CD4-positive, alpha-beta T cell (primary cell): ENCODE results near the gene IL22. TPM values are rescaled to one million over a fixed set of nuclear protein-coding genes. Genes with fewer than 3 reads are reported as not detected.

ENCODE experiments used
- ATAC-seq: fragments of 200-7000 bp; cut with Tn5 transposase; one replicate; pipeline ENCODE4 v1.10.0; 2022; ENCODE audit warnings: mild to moderate bottlenecking; ENCODE audit not compliant: poor library complexity
- CTCF ChIA-PET: fragments of 350-600 bp; sonication (Branson Sonifier 250); formaldehyde crosslinking; loops from one replicate; lab custom pipeline; 2021; ENCODE audit warnings: antibody characterized with exemption, inconsistent platforms; lab: Charles Lee
- POLR2A ChIA-PET: fragments of 350-600 bp; sonication (Branson Sonifier 250); formaldehyde crosslinking; loops from one replicate; lab custom pipeline; 2021; ENCODE audit warnings: antibody characterized with exemption, inconsistent platforms; lab: Charles Lee
- DNase-seq, 14 experiments: peaks; one replicate each; pipeline ENCODE4 v3.0.0-alpha.2; 2013 to 2020; ENCODE audit warnings: mixed read lengths in 2 of 14
- H3K27ac ChIP-seq, 2 donors: one replicate each; pipeline versions ENCODE4 v1.5.1 to v1.7.0; 2013; ENCODE audit warnings: low read length in 2 of 2, low read depth in 1 of 2, mild to moderate bottlenecking in 1 of 2
- H3K27me3 ChIP-seq, 2 experiments: 1 replicate in 1 of 2; 2 replicates in 1 of 2; pipeline versions ENCODE4 v1.6.1 to v1.7.0; 2013; ENCODE audit warnings: low read length in 2 of 2, control low read depth in 1 of 2, mild to moderate bottlenecking in 1 of 2, moderate library complexity in 1 of 2; ENCODE audit not compliant: insufficient read depth in 2 of 2, control insufficient read depth in 1 of 2
- H3K36me3 ChIP-seq: one replicate; pipeline ENCODE4 v1.6.1; 2013; ENCODE audit warnings: low read length, control low read depth; ENCODE audit not compliant: insufficient read depth
- H3K4me1 ChIP-seq: one replicate; pipeline ENCODE4 v1.6.1; 2013; ENCODE audit warnings: low read length, control low read depth; ENCODE audit not compliant: insufficient read depth
- H3K4me3 ChIP-seq: one replicate; pipeline ENCODE4 v1.5.1; 2013; ENCODE audit warnings: mild to moderate bottlenecking, low read length, moderate library complexity
- H3K9me3 ChIP-seq, 2 experiments: 1 replicate in 1 of 2; 2 replicates in 1 of 2; pipeline versions ENCODE4 v1.6.1 to v1.7.0; 2013; ENCODE audit warnings: low read length in 2 of 2, mild to moderate bottlenecking in 2 of 2, control low read depth in 1 of 2, moderate library complexity in 1 of 2; ENCODE audit not compliant: control insufficient read depth in 1 of 2, insufficient read depth in 1 of 2
- H3K27ac Mint-ChIP-seq: one replicate; pipeline ENCODE4 v1.8.0; 2020; ENCODE audit warnings: mixed read lengths
- H3K27me3 Mint-ChIP-seq: one replicate; pipeline ENCODE4 v1.8.0; 2021; ENCODE audit warnings: mixed read lengths
- H3K36me3 Mint-ChIP-seq: one replicate; pipeline ENCODE4 v1.8.0; 2021; ENCODE audit warnings: low read depth, mixed read lengths
- H3K4me1 Mint-ChIP-seq: one replicate; pipeline ENCODE4 v1.8.0; 2021; ENCODE audit warnings: low read depth, mixed read lengths
- H3K4me3 Mint-ChIP-seq: one replicate; pipeline ENCODE4 v1.8.0; 2020; ENCODE audit warnings: mild to moderate bottlenecking, mixed read lengths
- H3K9me3 Mint-ChIP-seq: one replicate; pipeline ENCODE4 v1.8.0; 2020; ENCODE audit warnings: mixed read lengths
- intact Hi-C, 2 experiments: fragments of 100-400 bp; cut with DNase I in 1 of 2; cut with micrococcal nuclease in 1 of 2; formaldehyde crosslinking; loops; one replicate each; pipeline versions ENCODE4 v1.15.1 to v1.9.0; 2023 to 2025; cut with DNase I, micrococcal nuclease
- total RNA-seq, 174 experiments: library from RNA in 2 of 174; stranded (reverse) in 2 of 174; gene quantifications; one replicate each; pipeline ENCODE4 v1.2.3 and lab custom pipeline; 2021 to 2026
- TF ChIP-seq, protein P1 (sequence below): fragments of 200-600 bp; IDR thresholded peaks from one replicate; pipeline ENCODE4 v1.8.0; 2022; ENCODE audit warnings: antibody characterized with exemption, mild to moderate bottlenecking

The IL22 gene
- total RNA-seq, 2 experiments from 2014 or later, result not detected

DNA sequence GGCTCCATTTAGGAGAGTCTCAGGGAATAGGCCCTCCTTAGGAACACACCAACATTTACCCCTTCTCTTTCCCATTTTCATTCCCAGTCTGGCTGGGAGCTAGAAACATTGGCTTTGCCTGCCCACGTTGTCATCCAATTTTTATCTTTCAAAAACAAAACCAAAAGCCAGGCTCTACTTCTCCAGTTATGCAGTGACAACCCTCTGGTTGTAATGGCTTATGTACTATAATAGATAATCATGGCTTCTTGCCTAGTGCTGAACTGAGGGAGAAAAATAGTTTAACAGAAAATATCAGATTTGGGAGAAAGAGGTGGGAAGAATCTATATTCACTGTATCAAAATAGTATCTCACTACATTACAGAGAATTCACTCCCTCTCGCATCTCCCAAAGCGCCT, 32.1 kb upstream of the IL22 start:
- ChIA-PET POLR2A (no interaction called here), CTCF (interaction anchor here (0.5 kb wide), 1 partner anchor 462 kb away, joined by 3 read pairs; no protein-coding TSS in a partner anchor)
- H3K36me3 ChIP-seq, result no peaks in the 10 kb centered on the region
- no peak overlapping the region for H3K27ac ChIP-seq
- intact Hi-C loops, result no loop called here
- no peaks in the 10 kb centered on the region for H3K9me3 ChIP-seq
- H3K27me3 Mint-ChIP-seq, result peaks cover 4% of the 10 kb centered on the region
- no peak overlapping the region for H3K4me3 ChIP-seq
- H3K36me3 Mint-ChIP-seq, result no peaks in the 10 kb centered on the region
- H3K4me1 ChIP-seq, result no peaks in the 10 kb centered on the region
- ATAC-seq (no peak), DNase-seq (no peak)
- TF ChIP-seq, protein P1, sequence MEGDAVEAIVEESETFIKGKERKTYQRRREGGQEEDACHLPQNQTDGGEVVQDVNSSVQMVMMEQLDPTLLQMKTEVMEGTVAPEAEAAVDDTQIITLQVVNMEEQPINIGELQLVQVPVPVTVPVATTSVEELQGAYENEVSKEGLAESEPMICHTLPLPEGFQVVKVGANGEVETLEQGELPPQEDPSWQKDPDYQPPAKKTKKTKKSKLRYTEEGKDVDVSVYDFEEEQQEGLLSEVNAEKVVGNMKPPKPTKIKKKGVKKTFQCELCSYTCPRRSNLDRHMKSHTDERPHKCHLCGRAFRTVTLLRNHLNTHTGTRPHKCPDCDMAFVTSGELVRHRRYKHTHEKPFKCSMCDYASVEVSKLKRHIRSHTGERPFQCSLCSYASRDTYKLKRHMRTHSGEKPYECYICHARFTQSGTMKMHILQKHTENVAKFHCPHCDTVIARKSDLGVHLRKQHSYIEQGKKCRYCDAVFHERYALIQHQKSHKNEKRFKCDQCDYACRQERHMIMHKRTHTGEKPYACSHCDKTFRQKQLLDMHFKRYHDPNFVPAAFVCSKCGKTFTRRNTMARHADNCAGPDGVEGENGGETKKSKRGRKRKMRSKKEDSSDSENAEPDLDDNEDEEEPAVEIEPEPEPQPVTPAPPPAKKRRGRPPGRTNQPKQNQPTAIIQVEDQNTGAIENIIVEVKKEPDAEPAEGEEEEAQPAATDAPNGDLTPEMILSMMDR, result no peak
- no peaks in the 10 kb centered on the region for H3K9me3 Mint-ChIP-seq
- no peak overlapping the region for H3K4me3 Mint-ChIP-seq
- peaks cover 11% of the 10 kb centered on the region for H3K4me1 Mint-ChIP-seq
- H3K27ac Mint-ChIP-seq, result no peak overlapping the region
- peaks cover 0 to 3% of the 10 kb centered on the region in 2 experiments for H3K27me3 ChIP-seq

DNA sequence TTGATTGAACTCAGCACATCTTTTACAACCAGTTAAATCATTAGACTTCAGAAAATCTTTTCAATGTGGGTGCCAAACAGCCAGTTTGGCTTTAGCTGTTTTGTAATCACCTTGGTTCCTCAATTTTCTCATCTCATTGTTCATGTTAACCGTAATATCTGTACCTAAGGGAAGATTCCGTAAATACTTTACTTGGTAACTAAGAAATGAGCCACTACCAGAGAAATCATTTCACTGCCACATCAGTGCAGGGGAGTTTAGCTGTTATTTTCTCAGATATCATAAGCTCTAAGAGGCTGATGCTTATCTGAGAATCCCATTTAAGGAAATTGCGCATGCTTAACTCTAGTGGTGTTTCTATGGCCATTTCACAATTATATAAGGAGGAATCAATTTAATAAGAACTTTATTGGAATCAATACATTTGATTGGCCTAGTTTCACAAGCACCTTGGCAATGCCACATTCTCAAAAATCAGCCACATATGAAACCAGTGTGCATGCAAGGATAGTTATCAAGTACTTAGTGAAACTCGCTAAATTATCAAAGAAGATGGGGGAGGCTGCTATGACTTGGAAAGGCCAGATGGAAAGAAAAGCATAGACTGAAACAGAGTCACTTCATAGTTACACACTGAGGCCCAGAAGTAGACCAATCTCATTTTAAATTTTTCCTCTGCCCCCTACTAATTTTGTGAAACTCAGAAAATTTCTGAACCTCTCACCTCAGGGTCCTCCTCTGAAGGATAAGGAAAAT, 28.1 kb upstream of the IL22 start:
- no peak overlapping the region for H3K27ac Mint-ChIP-seq
- H3K4me3 Mint-ChIP-seq, result no peak overlapping the region
- intact Hi-C loops, result no loop called here
- H3K4me1 Mint-ChIP-seq, result peaks cover 4% of the 10 kb centered on the region
- no peak overlapping the region for H3K4me3 ChIP-seq
- H3K27ac ChIP-seq, result no peak overlapping the region
- no peaks in the 10 kb centered on the region for H3K36me3 Mint-ChIP-seq
- TF ChIP-seq, protein P1, result no peak
- H3K4me1 ChIP-seq, result peaks cover 3% of the 10 kb centered on the region
- DNase-seq, result no peak
- H3K27me3 ChIP-seq, result peaks cover 0 to 3% of the 10 kb centered on the region in 2 experiments
- no peak for ATAC-seq
- ChIA-PET CTCF (no interaction called here), POLR2A (no interaction called here)
- H3K9me3 ChIP-seq, result no peaks in the 10 kb centered on the region
- H3K27me3 Mint-ChIP-seq, result peaks cover 4% of the 10 kb centered on the region
- H3K36me3 ChIP-seq, result no peaks in the 10 kb centered on the region
- H3K9me3 Mint-ChIP-seq, result no peaks in the 10 kb centered on the region

DNA sequence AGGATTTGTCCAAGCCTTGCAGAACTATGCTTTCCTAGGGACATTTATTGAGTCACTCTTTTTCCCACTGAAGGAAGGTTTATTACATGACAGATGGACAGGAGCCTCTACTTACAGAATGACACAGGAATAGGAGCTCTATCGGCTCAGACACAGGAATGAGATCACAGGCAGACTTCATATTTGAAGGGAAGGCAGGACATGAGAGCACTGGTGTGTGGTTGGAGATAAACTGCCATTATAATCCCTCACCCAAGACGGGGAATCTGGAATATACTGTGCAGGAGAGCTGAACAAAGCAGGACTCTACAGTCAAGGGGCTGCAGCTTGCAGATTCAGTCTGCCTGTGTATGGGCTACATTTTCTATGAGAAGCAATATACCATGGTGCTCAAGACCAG, 26.8 kb upstream of the IL22 start:
- H3K36me3 Mint-ChIP-seq, result no peaks in the 10 kb centered on the region
- peaks cover 3% of the 10 kb centered on the region for H3K4me1 ChIP-seq
- H3K27ac Mint-ChIP-seq, result no peak overlapping the region
- intact Hi-C loops, result no loop called here
- H3K4me3 ChIP-seq, result no peak overlapping the region
- no peaks in the 10 kb centered on the region for H3K27me3 Mint-ChIP-seq
- peaks cover 0 to 2% of the 10 kb centered on the region in 2 experiments for H3K27me3 ChIP-seq
- peaks cover 4% of the 10 kb centered on the region for H3K4me1 Mint-ChIP-seq
- ChIA-PET POLR2A (no interaction called here), CTCF (no interaction called here)
- ATAC-seq, result no peak
- H3K27ac ChIP-seq, result no peak overlapping the region
- no peaks in the 10 kb centered on the region for H3K9me3 Mint-ChIP-seq
- no peak for DNase-seq
- H3K36me3 ChIP-seq, result no peaks in the 10 kb centered on the region
- no peaks in the 10 kb centered on the region for H3K9me3 ChIP-seq
- H3K4me3 Mint-ChIP-seq, result no peak overlapping the region
- TF ChIP-seq, protein P1, result no peak
